ENCODE measurements around the gene RPRD1B. TPM values are rescaled to one million over a fixed set of nuclear protein-coding genes. Genes with fewer than 3 reads are reported as not detected.

RPRD1B gene
- total RNA-seq, 1 donor from 2014 or later, result 21.1 TPM

DNA sequence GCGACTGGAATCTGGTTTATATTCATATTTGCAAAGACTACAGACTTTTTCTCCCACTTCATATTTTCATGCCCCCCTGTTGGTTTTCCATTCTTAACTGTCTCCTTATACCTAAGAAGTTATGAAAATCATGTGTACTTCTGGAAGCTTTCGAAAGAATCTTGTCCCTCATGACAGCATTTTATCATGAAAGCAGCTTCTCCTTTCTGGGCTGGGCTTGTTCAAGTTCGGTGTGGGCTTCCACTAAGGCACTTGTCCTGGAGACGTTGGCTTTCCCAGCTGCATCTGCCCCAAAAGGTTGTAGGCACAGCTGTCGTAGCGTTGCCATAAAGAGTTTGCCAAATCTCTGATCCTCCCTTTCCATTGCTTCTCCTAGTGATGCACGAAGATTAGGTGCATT lies 56.5 kb downstream of the RPRD1B start:
- TF ChIP-seq, protein P1, sequence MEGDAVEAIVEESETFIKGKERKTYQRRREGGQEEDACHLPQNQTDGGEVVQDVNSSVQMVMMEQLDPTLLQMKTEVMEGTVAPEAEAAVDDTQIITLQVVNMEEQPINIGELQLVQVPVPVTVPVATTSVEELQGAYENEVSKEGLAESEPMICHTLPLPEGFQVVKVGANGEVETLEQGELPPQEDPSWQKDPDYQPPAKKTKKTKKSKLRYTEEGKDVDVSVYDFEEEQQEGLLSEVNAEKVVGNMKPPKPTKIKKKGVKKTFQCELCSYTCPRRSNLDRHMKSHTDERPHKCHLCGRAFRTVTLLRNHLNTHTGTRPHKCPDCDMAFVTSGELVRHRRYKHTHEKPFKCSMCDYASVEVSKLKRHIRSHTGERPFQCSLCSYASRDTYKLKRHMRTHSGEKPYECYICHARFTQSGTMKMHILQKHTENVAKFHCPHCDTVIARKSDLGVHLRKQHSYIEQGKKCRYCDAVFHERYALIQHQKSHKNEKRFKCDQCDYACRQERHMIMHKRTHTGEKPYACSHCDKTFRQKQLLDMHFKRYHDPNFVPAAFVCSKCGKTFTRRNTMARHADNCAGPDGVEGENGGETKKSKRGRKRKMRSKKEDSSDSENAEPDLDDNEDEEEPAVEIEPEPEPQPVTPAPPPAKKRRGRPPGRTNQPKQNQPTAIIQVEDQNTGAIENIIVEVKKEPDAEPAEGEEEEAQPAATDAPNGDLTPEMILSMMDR (IDR thresholded peaks at IDR 0.05; ENCODE audit: insufficient read depth, low read length, poor library complexity, severe bottlenecking), result no peak
- DNase-seq (ENCODE audit: low read depth), result no peak
- Histone ChIP-seq H3K4me3 (ENCODE audit: low read depth, low read length) (no peak overlapping the region), H3K36me3 (ENCODE audit: control insufficient read depth, insufficient read depth, low read length) (peaks cover 2% of the 10 kb centered on the region), H3K27me3 (ENCODE audit: control insufficient read depth, insufficient read depth, low read length) (no peaks in the 10 kb centered on the region)

DNA sequence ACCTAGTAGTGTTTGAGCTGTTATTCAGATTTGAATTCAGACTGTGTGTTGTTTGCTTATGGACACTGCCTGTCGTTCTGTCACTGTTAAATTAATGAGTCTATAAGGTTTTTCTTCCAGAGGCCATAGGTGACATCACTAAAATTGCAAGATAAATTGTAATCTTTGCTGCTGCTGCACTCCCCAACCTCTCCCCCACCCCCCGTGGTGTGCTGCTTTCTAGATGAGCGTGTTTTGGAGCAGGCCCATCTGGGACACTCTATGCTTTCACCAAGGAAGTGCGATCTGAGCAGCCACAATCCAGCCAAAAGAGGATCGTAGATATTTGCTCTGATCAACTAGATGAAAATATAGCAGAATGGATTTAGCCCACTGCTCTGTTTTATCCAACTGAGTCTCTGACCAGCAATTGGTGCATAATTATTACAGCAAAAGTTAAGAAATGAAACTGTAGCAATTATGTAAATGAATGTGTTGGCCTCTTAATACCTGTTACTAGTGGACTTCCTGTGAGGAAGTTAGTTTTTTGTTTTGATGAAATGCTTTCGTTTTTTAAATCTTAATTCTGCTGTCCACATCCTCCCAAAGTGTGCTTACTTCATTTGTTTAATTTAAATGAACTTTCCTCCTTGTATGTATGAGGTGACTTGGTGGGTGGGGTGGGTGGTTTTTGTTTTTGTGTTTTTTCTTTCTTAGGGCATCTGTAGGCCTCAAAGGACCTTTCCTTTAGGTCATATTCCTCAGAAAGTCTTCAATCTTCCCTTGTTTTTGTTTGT lies 58.1 kb downstream of the RPRD1B start:
- TF ChIP-seq, protein P1 (IDR thresholded peaks at IDR 0.05; ENCODE audit: insufficient read depth, low read length, poor library complexity, severe bottlenecking), result no peak
- no peak for DNase-seq (ENCODE audit: low read depth)
- Histone ChIP-seq H3K36me3 (ENCODE audit: control insufficient read depth, insufficient read depth, low read length) (peaks cover 2% of the 10 kb centered on the region), H3K27me3 (ENCODE audit: control insufficient read depth, insufficient read depth, low read length) (no peaks in the 10 kb centered on the region), H3K4me3 (ENCODE audit: low read depth, low read length) (no peak overlapping the region)

DNA sequence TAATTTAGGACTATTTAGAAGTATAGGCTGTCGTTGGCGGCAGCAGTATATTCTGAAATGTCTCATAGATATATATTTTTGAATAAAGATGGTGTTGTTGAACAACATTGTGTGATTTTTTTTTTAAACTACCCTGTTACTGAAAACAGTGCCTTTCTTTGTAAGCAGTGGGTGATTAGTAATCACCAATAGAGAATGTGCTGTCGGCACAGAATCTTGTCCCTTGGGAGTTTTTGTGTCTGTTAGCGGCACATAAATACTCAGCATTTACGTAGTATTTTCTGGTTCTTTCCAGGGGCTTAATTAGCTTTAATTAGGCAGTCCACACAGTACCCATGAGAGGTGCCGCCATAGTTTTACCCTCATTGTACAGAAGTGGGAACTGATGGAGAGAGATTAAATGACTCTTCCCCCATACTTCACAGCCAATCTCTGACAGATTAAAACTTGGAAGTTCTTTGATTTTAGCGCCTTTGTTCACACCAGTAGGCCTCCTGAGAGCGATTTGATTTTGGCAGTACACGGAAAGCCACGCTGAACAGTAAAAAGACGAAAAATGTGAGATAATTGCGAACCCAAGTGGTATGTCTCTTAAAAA lies 58.8 kb downstream of the RPRD1B start:
- TF ChIP-seq, protein P1 (IDR thresholded peaks at IDR 0.05; ENCODE audit: insufficient read depth, low read length, poor library complexity, severe bottlenecking), result no peak
- no peaks in the 10 kb centered on the region for H3K27me3 ChIP-seq (ENCODE audit: control insufficient read depth, insufficient read depth, low read length)
- no peak for DNase-seq (ENCODE audit: low read depth)
- H3K36me3 ChIP-seq (ENCODE audit: control insufficient read depth, insufficient read depth, low read length), result peaks cover 2% of the 10 kb centered on the region
- no peak overlapping the region for H3K4me3 ChIP-seq (ENCODE audit: low read depth, low read length)

DNA sequence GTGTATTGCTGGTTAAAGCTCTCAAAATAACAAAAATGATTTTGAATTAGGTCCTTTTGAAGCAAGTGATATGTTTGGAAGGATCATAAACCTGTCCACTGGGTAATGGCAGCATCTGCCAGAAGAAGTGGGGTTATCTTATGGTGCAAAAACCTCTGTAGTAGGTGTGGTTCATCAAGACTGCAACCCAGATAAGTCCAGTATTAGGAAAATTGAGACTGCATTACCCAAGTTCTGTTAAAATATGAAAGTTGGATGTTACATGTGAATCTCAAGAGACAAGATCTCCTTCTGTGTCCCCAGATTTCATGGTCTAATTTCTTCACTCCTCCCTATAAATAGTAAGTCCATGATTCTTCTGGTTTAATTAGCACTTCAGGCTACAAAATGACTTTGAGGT lies 59.4 kb downstream of the RPRD1B start:
- DNase-seq (ENCODE audit: low read depth), result no peak
- Histone ChIP-seq H3K36me3 (ENCODE audit: control insufficient read depth, insufficient read depth, low read length) (peaks cover 2% of the 10 kb centered on the region), H3K27me3 (ENCODE audit: control insufficient read depth, insufficient read depth, low read length) (no peaks in the 10 kb centered on the region), H3K4me3 (ENCODE audit: low read depth, low read length) (no peak overlapping the region)
- TF ChIP-seq, protein P1 (IDR thresholded peaks at IDR 0.05; ENCODE audit: insufficient read depth, low read length, poor library complexity, severe bottlenecking), result no peak

DNA sequence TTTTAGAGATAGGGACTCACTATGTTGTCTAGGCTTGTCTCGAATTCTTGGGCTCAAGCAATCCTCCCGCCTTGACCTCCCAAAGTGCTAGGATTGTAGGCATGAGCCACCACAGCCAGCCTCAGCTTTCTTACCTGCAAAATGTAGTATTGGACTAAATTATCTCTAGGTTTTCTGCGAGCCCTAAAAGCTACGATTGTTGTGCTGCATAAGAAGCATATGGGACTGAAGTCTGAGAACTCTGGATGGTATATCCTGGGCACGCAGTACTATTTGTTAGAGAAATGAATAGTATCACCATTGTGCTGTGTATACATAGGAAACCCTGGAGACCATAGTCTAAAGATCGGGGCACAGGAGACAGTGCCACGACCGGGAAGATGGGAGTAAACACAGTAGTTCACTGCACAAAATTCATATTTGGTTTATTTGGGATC lies 60.1 kb downstream of the RPRD1B start:
- H3K27me3 ChIP-seq (ENCODE audit: control insufficient read depth, insufficient read depth, low read length), result no peaks in the 10 kb centered on the region
- peaks cover 2% of the 10 kb centered on the region for H3K36me3 ChIP-seq (ENCODE audit: control insufficient read depth, insufficient read depth, low read length)
- DNase-seq (ENCODE audit: low read depth), result no peak
- TF ChIP-seq, protein P1 (IDR thresholded peaks at IDR 0.05; ENCODE audit: insufficient read depth, low read length, poor library complexity, severe bottlenecking), result no peak
- H3K4me3 ChIP-seq (ENCODE audit: low read depth, low read length), result no peak overlapping the region

Data from kidney epithelial cell (primary cell).